Upper lobe of left lung (tissue), 4 donors: ENCODE results near the gene PLEKHG2.

Experiments used
- CTCF ChIP-seq, 6 experiments: fragments of 450-650 bp in 4 of 6; fragments of 200-600 bp in 2 of 6; sonication (generic) in 2 of 6; IDR thresholded peaks; one replicate each; pipeline ENCODE4 v1.5.1; 2016 to 2019; ENCODE audit warnings: antibody characterized with exemption in 6 of 6
- EP300 ChIP-seq, 4 donors: sonication (generic); formaldehyde crosslinking; IDR thresholded peaks; one replicate each; pipeline ENCODE4 v1.5.1; 2017; ENCODE audit warnings: antibody characterized with exemption in 4 of 4, control low read depth in 2 of 4
- POLR2A ChIP-seq, 4 donors: fragments of 450-650 bp; IDR thresholded peaks; one replicate each; pipeline ENCODE4 v1.5.1; 2016 to 2017; ENCODE audit warnings: antibody characterized with exemption in 4 of 4, mild to moderate bottlenecking in 2 of 4
- POLR2AphosphoS5 ChIP-seq, 2 donors: sonication (generic); formaldehyde crosslinking; IDR thresholded peaks; one replicate each; pipeline ENCODE4 v1.5.1; 2017; ENCODE audit warnings: antibody characterized with exemption in 2 of 2

GRCh38 chr19:39379865-39380396, 32.5 kb upstream of the PLEKHG2 start:
- TF ChIP-seq POLR2A (IDR thresholded peaks at IDR 0.05) = no peak
- no peak for TF ChIP-seq CTCF (IDR thresholded peaks at IDR 0.05)
- no peak for TF ChIP-seq POLR2AphosphoS5 (IDR thresholded peaks at IDR 0.05)
- TF ChIP-seq EP300 (IDR thresholded peaks at IDR 0.05) = no peak
